Fibroblast of villous mesenchyme (primary cell): Measurements from ENCODE around the gene VPS8. TPM values are rescaled to one million over a fixed set of nuclear protein-coding genes. Genes with fewer than 3 reads are reported as not detected.

Source experiments
- DNase-seq: peaks from one replicate; pipeline ENCODE4 v3.0.0-alpha.2; 2010; ENCODE audit warnings: low read depth
- H3K4me3 ChIP-seq: 2 replicates; pipeline ENCODE4 v1.5.1; 2011; ENCODE audit warnings: low read depth, mild to moderate bottlenecking, low read length
- CTCF ChIP-seq: IDR thresholded peaks from 2 replicates; pipeline ENCODE4 v1.5.1; 2012; ENCODE audit warnings: low read depth, mild to moderate bottlenecking, low read length; ENCODE audit not compliant: insufficient read depth
- total RNA-seq: library from RNA; depleted of rRNA; stranded (reverse); fragments of >200 nt; gene quantifications from 2 replicates; pipeline ENCODE4 v1.2.3, GENCODE V29; 2012

The VPS8 gene
- total RNA-seq, 1 donor = 92.8 TPM

DNA sequence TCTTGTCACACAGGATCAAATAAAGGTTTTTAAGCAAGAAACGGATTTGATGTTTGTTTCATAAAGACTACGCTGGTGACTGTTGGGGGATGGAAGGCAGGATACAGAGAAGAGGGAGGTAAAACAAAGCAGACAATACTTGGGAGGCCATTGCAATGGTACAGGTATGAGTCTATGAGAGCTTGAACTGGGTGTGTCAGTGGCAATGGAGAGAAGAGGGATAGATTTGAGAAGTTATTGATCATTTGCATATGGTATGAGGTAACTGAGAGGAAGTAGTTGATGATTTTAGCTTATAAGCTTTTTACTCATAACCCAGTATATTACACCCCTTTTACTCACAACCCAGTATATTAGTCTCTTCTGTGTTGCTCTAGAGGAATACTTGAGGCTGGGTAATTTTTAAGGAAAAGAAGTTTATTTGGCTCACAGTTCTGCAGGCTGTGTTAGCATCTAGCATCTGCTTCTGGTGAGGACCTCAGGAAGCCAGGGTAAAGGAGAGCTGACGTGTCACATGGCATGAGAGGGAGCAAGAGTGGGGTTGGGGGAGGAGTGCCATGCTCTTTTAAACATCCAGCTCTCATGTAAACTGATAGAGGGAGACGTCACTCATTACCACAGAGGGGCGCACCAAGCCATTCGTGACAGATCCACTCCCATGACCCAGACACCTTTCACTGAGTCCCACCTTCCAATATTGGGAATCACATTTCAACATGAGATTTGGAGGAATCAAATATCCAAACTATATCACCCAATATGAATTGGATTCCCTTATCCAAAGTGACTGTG, 153.9 kb downstream of the VPS8 start:
- DNase-seq = no peak
- no peak overlapping the region for H3K4me3 ChIP-seq
- TF ChIP-seq CTCF = no peak

DNA sequence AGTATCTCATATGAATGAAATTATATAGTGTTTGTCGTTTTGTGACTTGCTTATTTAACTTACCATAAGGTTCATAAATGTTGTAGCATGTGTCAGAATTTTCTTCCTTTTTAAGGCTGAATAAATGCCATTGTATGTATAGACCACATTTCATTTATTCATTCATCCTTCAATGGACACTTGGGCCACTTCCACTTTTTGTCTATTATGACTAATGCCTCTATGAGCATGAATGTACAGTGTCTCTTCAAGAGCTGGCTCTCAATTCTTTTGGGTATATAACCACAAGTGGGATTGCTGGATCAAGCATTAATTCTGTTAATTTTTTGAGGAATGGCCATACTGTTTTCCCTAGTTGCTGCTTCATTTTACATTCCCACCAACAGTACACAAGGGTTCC, 156.1 kb downstream of the VPS8 start:
- DNase-seq = no peak
- no peak overlapping the region for H3K4me3 ChIP-seq
- no peak for TF ChIP-seq CTCF

DNA sequence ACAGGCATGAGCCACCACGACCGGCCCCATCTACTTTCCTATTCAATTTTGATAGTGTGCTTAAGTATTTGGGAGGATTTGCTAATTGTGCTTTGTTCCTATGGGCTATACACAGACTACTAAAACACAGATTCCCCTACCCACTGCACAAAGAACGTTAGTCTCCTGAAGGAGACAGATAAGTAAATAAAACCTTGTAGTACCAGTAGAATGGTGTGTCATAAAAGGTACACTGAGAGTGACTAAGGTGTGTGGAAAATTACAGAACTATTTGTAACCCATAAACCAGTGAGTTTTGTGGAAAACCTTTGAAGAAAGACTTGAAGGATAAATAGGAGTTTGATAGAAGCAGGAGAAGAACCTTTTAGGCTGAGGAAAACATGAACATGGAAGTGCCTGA, 158.2 kb downstream of the VPS8 start:
- DNase-seq = no peak
- TF ChIP-seq CTCF = no peak
- H3K4me3 ChIP-seq = no peak overlapping the region

DNA sequence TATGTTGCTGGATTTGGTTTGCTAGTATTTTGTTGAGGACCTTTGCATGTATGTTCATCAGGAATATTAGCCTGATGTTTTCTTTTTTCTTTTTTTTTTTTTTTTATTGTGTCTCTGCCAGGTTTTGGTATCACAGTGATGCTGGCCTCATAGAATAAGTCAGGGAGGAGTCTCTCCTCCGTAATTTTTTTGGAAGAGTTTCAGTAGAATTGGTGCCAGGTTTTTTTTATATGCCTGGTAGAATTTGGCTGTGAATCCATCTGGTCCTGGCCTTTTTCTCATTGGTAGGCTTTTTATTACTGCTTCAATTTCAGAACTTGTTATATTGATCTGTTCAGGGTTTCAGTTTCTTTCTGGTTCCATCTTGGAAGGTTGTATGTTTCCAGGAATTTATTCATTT, 165.8 kb downstream of the VPS8 start:
- no peak overlapping the region for H3K4me3 ChIP-seq
- DNase-seq = no peak
- no peak for TF ChIP-seq CTCF

DNA sequence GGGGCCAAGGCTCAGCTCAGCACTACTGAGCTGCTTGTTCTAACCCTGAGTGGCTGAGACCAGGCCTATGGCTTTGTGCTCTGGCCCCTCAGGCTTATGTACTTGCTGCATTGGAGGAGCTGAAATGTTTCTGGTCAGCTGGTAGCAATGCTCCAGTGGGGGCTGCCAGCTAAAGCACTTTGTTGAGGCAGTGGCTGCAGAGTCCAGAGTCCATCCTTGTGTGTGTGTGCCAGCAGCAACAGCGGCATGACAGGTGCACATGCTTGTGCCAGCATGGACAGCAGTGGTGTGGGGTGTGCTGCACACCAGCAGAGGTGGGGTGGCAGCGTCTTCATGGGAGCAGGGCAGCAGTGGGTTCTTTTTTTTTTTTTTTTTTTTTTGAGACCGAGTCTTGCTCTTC, 169.1 kb downstream of the VPS8 start:
- no peak for DNase-seq
- H3K4me3 ChIP-seq = no peak overlapping the region
- no peak for TF ChIP-seq CTCF

DNA sequence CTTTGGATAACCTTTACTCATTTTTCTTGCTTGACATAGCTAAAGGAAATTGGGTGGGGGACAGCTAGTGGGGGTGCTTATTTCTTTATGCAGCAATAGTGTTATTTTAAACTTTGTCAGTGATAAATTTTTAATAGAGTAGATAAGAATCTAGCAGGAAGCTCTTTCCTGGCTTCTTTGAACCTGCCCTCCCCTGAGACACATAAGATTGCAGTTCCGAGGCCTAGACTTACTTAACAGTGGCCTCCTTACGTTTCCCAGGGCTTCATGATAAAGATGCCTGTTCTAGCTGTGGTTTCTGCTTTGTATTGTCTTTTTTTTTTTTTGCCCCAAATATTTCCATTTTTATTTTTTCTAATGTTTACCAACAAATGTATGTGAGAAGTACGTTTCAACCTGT, 170.1 kb downstream of the VPS8 start:
- DNase-seq = no peak
- no peak overlapping the region for H3K4me3 ChIP-seq
- TF ChIP-seq CTCF = no peak

DNA sequence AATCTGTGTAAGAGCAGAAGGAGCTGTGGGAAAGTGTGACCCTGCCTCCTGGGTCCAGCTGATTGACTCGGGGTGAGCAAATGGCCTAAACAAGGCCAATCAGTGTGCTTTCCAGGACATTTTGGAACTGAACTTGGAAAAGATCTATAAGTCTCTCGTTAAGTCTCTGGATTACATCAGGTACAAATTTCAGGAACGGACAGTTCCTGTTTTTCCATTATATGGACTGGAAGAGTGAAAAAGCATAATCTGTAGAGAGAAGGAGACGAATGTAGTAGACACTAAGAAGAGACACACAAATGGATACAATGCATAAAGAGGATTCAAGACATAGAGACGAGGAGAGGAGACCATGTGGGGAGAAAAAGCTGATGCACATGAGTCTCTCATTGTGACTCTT, 173.6 kb downstream of the VPS8 start:
- DNase-seq = no peak
- no peak overlapping the region for H3K4me3 ChIP-seq
- TF ChIP-seq CTCF = no peak
